SKM-1 (cell line): ENCODE results near the gene RGS7.
"Not testable (repeated sequence)": the region's sequence is repeated elsewhere in the genome, so short reads cannot be mapped to it uniquely, and the experiment has no call there.

Experiments used
- DNase-seq: peaks from one replicate; lab custom pipeline; 2025; ENCODE audit not compliant: unreplicated experiment; lab: John Stamatoyannopoulos, UW

Gene RGS7

DNA sequence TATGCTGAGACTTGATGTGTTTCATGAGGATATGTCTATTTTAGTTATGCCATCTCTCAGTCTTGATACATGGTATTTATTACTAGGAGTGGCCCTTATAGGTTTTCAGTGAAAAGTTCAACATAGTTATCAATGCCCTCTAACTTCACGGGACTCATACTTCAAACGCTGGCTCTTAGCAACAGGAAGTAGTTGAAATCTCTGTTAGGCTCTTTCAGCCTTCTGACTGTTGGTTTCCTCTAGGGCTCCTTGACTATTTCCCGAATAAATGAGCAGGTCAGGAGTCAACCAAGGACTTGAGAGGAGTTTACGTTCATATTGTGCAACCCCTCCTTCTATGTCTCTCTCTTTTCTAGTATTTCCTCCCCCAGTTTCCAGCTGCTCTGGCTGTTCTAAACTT, 141.8 kb downstream of the RGS7 start:
- DNase-seq: no peak

DNA sequence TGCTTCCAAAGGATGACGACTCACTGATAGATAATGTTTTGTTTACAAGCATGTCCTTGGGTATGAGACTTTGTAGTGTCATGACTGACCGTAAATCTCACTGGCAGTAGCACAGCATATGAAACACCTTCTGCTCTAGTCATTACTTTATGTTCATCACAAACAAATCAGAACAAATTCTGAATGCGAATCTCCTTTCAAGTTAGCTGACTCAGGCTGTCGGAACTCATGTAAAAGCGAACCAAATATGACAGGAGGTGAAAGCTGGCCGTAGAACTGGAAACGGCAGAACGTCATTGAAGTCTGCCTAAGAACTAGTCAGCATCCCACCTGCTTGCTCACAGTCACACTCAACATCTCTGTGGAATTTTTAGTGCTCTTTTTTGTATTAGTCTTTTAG, 143.9 kb downstream of the RGS7 start:
- DNase-seq: no peak

GRCh38 chr1:241212628-241213027, 144.4 kb downstream of the RGS7 start:
- DNase-seq: no peak

DNA sequence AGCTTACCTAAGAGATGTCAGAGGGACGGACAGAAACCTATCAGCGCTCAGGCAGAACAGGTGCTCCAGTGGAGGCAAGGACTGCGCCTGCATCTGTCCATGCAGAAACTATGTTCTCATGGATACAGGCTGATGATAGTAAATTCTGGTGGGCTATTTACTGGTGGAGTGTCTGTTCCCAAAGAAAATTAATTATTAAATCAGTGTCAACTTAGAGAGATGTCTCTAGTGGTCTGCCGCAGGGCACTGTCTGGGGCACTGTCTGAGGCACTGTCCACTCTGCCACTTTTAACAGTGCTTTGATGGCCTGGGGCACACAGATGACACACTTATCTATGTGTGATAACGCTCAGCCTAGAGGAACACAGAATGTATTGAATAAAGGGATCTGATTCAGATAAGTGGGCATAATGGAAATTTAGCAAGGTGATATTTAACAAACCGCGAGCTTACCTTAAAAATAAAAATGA, 148.1 kb downstream of the RGS7 start:
- DNase-seq: no peak

- DNase-seq: no peak
Measured at GRCh38 chr1:241203817-241204216, 153.2 kb downstream of the RGS7 start.

DNA sequence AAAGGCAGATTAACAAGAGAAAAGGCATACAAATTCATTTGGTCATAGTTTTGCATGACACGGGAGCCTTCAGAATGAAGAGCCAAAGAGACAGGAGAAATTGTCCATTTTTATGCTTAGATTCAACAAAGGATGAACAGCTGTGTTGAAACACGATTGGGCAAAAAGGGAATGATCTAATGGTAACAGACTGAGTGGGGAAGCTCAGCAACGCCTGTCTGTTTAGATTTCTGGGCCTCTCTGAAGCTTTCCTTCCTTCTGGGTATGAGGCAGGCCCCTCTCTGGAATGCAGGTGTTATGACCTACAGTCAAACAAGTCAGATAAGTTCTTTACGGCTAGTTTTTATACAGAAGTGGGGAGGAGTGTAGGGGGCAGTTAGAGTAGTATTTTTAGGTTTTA, 154.6 kb downstream of the RGS7 start:
- no peak for DNase-seq

DNA sequence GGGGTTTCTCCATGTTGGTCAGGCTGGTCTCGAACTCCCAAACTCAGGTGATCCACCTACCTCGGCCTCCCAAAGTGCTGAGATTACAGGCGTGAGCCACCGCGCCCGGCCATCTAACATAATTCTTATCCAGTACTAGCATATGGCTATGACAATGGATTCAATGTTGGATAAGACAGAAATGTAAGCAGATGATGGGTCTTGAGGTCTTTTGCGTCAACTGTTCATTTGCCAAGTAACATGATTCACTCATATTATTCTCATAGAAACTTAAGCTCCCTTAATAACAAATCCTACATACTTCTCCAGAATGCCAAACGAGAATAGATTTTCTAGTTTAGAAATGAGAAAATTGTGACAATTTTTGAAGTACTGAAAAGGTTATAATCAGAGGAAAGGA, 170.3 kb downstream of the RGS7 start:
- no peak for DNase-seq

GRCh38 chr1:241181971-241182370, 175.0 kb downstream of the RGS7 start:
- DNase-seq: no peak

- no peak for DNase-seq
Measured at GRCh38 chr1:241181471-241181870, 175.5 kb downstream of the RGS7 start.

- no peak for DNase-seq
Measured at GRCh38 chr1:241180569-241180968, 176.4 kb downstream of the RGS7 start.

DNA sequence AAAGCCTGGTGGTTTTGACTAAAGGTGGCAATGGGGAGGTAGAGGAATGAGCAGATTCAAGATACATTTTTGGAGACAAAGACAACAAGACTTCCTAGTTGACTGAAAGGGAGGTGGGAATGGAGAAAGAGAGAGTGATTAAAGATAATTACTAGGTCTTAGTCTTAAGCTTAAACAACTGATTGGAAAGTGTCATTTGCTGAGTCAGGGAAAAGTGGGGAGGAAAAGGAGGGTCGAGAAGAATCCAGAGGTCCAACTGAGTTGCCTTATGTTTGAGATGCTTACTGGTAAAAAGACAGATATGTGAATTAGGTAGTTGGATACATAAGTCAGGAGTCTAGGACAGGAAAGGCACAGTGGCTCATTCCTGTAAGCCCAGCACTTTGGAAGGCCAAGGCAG, 179.3 kb downstream of the RGS7 start:
- no peak for DNase-seq

GRCh38 chr1:241172486-241172885, 184.5 kb downstream of the RGS7 start:
- DNase-seq: no peak

DNA sequence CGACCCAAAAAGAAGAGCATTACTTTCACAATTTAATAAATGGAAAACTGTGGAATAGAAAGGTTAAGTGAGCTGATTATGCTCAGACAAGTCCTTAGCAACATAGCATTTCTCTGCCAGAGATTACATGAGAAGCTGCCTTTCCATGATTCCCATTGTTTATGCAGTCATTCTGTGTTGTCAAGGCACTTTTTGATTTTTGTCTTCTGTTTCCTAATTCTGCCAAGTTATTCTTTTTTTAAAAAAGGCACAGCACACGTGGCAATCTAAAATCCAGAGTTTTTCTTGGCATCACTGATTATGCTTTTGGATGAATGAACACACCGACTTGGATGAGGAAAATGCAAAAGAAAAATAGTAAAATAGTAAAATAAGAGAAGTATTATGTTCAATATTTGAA, 185.0 kb downstream of the RGS7 start:
- DNase-seq: no peak

GRCh38 chr1:241167121-241167630, 189.8 kb downstream of the RGS7 start:
- DNase-seq: no peak

- DNase-seq: no peak
Measured at GRCh38 chr1:241166625-241167024, 190.4 kb downstream of the RGS7 start.

GRCh38 chr1:241165256-241165655, 191.7 kb downstream of the RGS7 start:
- not testable (repeated sequence) for DNase-seq

GRCh38 chr1:241163363-241163762, 193.6 kb downstream of the RGS7 start:
- DNase-seq: no peak

GRCh38 chr1:241161188-241161689, 195.8 kb downstream of the RGS7 start:
- DNase-seq: no peak

DNA sequence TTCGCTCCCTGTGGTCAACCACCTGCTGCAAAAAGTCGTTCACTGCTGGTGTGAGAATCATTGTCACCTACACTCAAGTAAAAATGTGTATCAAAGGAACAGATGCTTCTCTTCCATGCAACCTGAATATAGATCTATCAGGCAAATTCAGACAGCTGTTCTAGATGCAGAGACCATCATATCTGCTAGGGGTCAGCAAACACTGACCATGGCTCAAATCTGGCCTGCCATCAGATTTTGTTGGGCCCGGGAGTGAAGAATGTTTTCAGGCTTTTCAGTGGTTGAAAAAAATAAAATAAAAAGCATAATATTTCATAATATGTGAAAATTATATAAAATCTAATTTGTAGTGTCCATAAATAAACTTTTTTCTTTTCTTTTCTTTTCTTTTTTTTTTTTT, 199.6 kb downstream of the RGS7 start:
- no peak for DNase-seq

GRCh38 chr1:241156231-241156965, 200.6 kb downstream of the RGS7 start:
- DNase-seq: no peak

- no peak for DNase-seq
Measured at GRCh38 chr1:241145881-241146280, 211.1 kb downstream of the RGS7 start.

- no peak for DNase-seq
Measured at GRCh38 chr1:241143765-241144442, 213.1 kb downstream of the RGS7 start.
